WI38 (cell line): ENCODE data around the gene PIEZO2.

ENCODE experiments used
- H3K4me3 ChIP-seq: 2 replicates; pipeline ENCODE4 v1.5.1; 2011; ENCODE audit warnings: low read depth, mild to moderate bottlenecking, control low read depth, low read length
- CTCF ChIP-seq: IDR thresholded peaks from 2 replicates; pipeline ENCODE4 v1.5.1; 2012; ENCODE audit warnings: low read depth, mild to moderate bottlenecking, control low read depth, low read length

PIEZO2 gene

GRCh38 chr18:10838553-10838952 lies 310.8 kb downstream of the PIEZO2 start:
- no peak overlapping the region for H3K4me3 ChIP-seq
- TF ChIP-seq CTCF = no peak

- no peak overlapping the region for H3K4me3 ChIP-seq
- no peak for TF ChIP-seq CTCF
These were observed 315.1 kb downstream of the PIEZO2 start for GRCh38 chr18:10834128-10834815.

GRCh38 chr18:10833656-10834055 lies 315.7 kb downstream of the PIEZO2 start:
- no peak for TF ChIP-seq CTCF
- no peak overlapping the region for H3K4me3 ChIP-seq

- TF ChIP-seq CTCF = no peak
These were observed 323.0 kb downstream of the PIEZO2 start for GRCh38 chr18:10826400-10826799.

GRCh38 chr18:10822456-10822855 lies 326.9 kb downstream of the PIEZO2 start:
- no peak overlapping the region for H3K4me3 ChIP-seq
- no peak for TF ChIP-seq CTCF

More at GRCh38 chr18:10826400-10826799, 323.0 kb downstream of the PIEZO2 start:
- no peak overlapping the region for H3K4me3 ChIP-seq

- TF ChIP-seq CTCF = no peak
- no peak overlapping the region for H3K4me3 ChIP-seq
These were observed 328.7 kb downstream of the PIEZO2 start for GRCh38 chr18:10820681-10821080.

GRCh38 chr18:10814336-10814735 lies 335.0 kb downstream of the PIEZO2 start:
- H3K4me3 ChIP-seq = no peak overlapping the region

More at GRCh38 chr18:10814336-10814735, 335.0 kb downstream of the PIEZO2 start:
- TF ChIP-seq CTCF = no peak
